Endothelial cell (in vitro differentiated cells): ENCODE results near the gene HCST. TPM values are rescaled to one million over a fixed set of nuclear protein-coding genes. Genes with fewer than 3 reads are reported as not detected.

ENCODE experiments used
- DNase-seq: peaks from one replicate; pipeline ENCODE4 v3.0.0; 2021; ENCODE audit warnings: low spot score
- H3K27ac Mint-ChIP-seq: one replicate; pipeline ENCODE4 v1.8.0; 2021; ENCODE audit warnings: mixed read lengths, inconsistent platforms; ENCODE audit not compliant: unreplicated experiment
- H3K27me3 Mint-ChIP-seq: one replicate; pipeline ENCODE4 v1.8.0; 2021; ENCODE audit warnings: mild to moderate bottlenecking, moderate library complexity, mixed read lengths, inconsistent platforms; ENCODE audit not compliant: unreplicated experiment
- H3K36me3 Mint-ChIP-seq: one replicate; pipeline ENCODE4 v1.8.0; 2021; ENCODE audit warnings: mild to moderate bottlenecking, low read depth, mixed read lengths, inconsistent platforms; ENCODE audit not compliant: unreplicated experiment
- H3K4me1 Mint-ChIP-seq: one replicate; pipeline ENCODE4 v1.8.0; 2021; ENCODE audit warnings: mild to moderate bottlenecking, mixed read lengths, inconsistent platforms; ENCODE audit not compliant: unreplicated experiment
- H3K4me3 Mint-ChIP-seq: one replicate; pipeline ENCODE4 v1.8.0; 2021; ENCODE audit warnings: mild to moderate bottlenecking, mixed read lengths, inconsistent platforms; ENCODE audit not compliant: unreplicated experiment
- H3K9me3 Mint-ChIP-seq: one replicate; pipeline ENCODE4 v1.8.0; 2021; ENCODE audit warnings: mixed read lengths, inconsistent platforms; ENCODE audit not compliant: unreplicated experiment
- CTCF ChIP-seq: fragments of 200-600 bp; sonication (generic); IDR thresholded peaks from one replicate; pipeline ENCODE4 v1.5.0; 2021; ENCODE audit warnings: antibody characterized with exemption; ENCODE audit not compliant: unreplicated experiment
- total RNA-seq: library from RNA; stranded (reverse); fragmentation: NEBNext Ultra II Directional; extraction: Animal tissue kit (Norgen Biotek cat#: 25700); gene quantifications from one replicate; pipeline ENCODE4 v1.2.1, GENCODE V29; 2021; ENCODE audit not compliant: unreplicated experiment

HCST gene
- total RNA-seq, 1 donor from 2014 or later, result 0.95 TPM

DNA sequence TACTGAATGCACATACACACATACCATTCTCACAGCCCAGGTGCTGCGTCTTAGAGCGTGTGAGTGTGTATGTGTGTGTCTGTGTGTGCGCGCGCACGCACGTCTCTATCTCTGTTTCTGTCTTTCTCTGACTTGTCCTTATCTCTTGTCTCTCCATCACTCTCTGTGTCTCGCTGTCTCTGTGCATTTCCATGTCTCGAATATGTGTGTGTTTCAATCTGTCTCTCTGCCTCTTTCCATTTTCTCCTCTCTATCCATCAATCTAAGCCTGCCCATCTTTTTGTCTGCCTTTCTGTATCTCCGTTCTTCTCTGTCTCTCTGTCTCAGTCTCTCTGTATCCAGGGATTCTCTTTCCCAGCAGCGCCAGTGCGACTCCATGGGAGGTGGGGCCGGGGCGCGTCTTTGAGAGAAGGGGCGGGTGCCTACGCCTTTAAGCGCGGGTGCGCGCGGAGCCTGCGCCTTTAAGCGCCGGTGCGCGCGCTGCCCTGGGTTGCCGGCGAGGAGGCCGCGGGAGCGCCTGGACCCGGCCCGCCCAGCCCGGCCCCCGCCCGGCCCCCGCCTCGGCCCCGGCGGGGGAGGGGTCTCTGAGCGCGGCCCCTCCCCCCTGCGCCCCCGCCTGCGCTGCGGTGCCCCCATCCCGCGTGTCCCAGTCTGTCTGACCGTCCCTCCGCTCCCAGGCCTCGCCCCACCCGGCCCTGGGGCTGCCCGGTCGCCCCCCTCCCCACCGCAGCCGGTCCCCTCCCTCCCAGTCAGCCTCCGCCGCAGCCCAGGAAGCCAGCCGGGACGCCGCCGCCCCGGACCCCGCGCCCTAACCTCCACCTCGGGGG, 33.8 kb downstream of the HCST start, which contains the start of gene LRFN3:
Gene LRFN3 (plus strand): TSS at position 464 of the 827 bp plus-strand sequence. CDS start 3,052 bp downstream, outside the sequence.
- H3K36me3 Mint-ChIP-seq, result peaks cover 19% of the 10 kb centered on the region
- no peaks in the 10 kb centered on the region for H3K9me3 Mint-ChIP-seq
- DNase-seq, result peak; percentile 74
- peaks cover 17% of the 10 kb centered on the region for H3K27me3 Mint-ChIP-seq
- peaks cover 30% of the 10 kb centered on the region for H3K4me1 Mint-ChIP-seq
- H3K4me3 Mint-ChIP-seq, result peak within 1 kb of the TSS; percentile 92
- no peak within 1 kb of the TSS for H3K27ac Mint-ChIP-seq
- no peak for TF ChIP-seq CTCF

GRCh38 chr19:35936738-35937268, 34.5 kb downstream of the HCST start:
- no peak for DNase-seq
- no peaks in the 10 kb centered on the region for H3K9me3 Mint-ChIP-seq
- TF ChIP-seq CTCF, result no peak
- H3K4me1 Mint-ChIP-seq, result peaks cover 34% of the 10 kb centered on the region
- no peak overlapping the region for H3K27ac Mint-ChIP-seq
- H3K27me3 Mint-ChIP-seq, result peaks cover 17% of the 10 kb centered on the region
- peaks cover 19% of the 10 kb centered on the region for H3K36me3 Mint-ChIP-seq
- peak overlapping the region; percentile 91 for H3K4me3 Mint-ChIP-seq

GRCh38 chr19:35937345-35938281, 35.3 kb downstream of the HCST start:
- no peak for TF ChIP-seq CTCF
- Mint-ChIP-seq H3K27me3 (peaks cover 17% of the 10 kb centered on the region), H3K4me1 (peaks cover 40% of the 10 kb centered on the region), H3K36me3 (peaks cover 19% of the 10 kb centered on the region), H3K27ac (peak overlapping the region; percentile 33), H3K9me3 (no peaks in the 10 kb centered on the region), H3K4me3 (peak overlapping the region; percentile 91)
- DNase-seq, result no peak

DNA sequence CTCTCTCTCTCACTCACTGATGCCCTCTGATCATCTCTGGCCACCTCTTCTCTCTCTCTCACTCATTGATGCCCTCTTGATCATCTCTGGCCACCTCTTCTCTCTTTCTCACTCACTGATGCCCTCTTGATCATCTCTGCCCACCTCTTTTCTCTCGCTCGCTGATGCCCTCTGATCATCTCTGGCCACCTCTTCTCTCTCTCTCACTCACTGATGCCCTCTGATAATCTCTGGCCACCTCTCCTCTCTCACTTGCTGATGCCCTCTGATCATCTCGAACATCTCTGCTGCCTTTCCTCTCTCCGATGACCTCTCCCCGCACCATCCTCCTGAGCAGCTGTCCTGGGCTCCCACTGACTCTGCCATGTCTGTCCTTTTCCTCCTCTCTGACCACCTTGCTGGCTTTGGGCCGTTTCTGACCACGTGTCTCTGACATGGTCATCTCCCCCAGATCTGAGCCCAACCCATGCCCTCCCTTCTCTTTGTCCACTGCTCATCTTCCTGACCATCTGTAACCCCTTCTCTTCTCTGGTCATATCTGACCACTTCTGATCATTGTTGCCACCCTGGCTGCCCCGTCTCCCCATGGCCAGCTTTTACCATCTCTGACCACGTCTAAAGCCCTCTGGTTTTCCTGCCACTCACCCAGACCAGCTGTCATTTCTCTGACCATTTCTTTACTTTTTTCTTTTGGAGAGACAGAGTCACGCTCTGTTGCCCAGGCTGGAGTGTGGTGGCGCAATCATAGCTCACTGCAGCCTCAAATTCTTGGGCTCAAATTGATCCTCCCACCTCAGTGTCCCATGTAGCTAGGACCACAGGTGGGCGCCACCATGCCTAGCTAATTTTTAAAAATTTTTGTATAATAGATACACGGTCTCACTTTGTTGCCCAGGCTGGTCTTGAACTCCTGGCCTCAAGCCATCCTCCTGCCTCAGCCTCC, 36.2 kb downstream of the HCST start:
- Mint-ChIP-seq H3K36me3 (peaks cover 25% of the 10 kb centered on the region), H3K27me3 (peaks cover 14% of the 10 kb centered on the region), H3K4me3 (peak overlapping the region; percentile 91), H3K27ac (peak overlapping the region; percentile 33), H3K4me1 (peaks cover 47% of the 10 kb centered on the region), H3K9me3 (no peaks in the 10 kb centered on the region)
- DNase-seq, result no peak
- TF ChIP-seq CTCF, result no peak
